Stimulated activated CD4-positive, alpha-beta T cell treated with anti-CD3 and anti-CD28 coated beads, Interleukin-12 subunit alpha, Interleukin-12 subunit beta, amount 100 ng/mL, for 48 hours (primary cell): ENCODE measurements around the gene NTRK1.
"Not testable (repeated sequence)": the region's sequence is repeated elsewhere in the genome, so short reads cannot be mapped to it uniquely, and the experiment has no call there.

Experiments used
- DNase-seq, 3 donors: peaks; one replicate each; pipeline ENCODE4 v3.0.0-alpha.2; 2020; ENCODE audit warnings: low read depth in 2 of 3, low spot score in 1 of 3

The NTRK1 gene

GRCh38 chr1:156911577-156912298 lies 51.1 kb downstream of the NTRK1 start:
- no peak for DNase-seq

- DNase-seq: no peak
Measured at GRCh38 chr1:156912310-156912709, 51.6 kb downstream of the NTRK1 start.

- no peak for DNase-seq
Measured at GRCh38 chr1:156912861-156913808, 52.5 kb downstream of the NTRK1 start.

- DNase-seq: no peak
Measured at GRCh38 chr1:156913809-156914387, 53.2 kb downstream of the NTRK1 start.

- DNase-seq: no peak
Measured at GRCh38 chr1:156914440-156914856, 53.8 kb downstream of the NTRK1 start.

GRCh38 chr1:156920233-156921052 lies 59.8 kb downstream of the NTRK1 start, which contains the start of gene LRRC71:
Gene LRRC71 (plus strand): TSS chr1:156920632. CDS start chr1:156920804, 172 bp downstream.
- peak; percentile 64 to 67 (median 66) for DNase-seq

- DNase-seq: no peak
Measured at GRCh38 chr1:156921053-156921529, 60.4 kb downstream of the NTRK1 start.

- DNase-seq: no peak
Measured at GRCh38 chr1:156922986-156923669, 62.5 kb downstream of the NTRK1 start.

GRCh38 chr1:156923670-156924477 lies 63.2 kb downstream of the NTRK1 start:
- DNase-seq: no peak

GRCh38 chr1:156924478-156925153 lies 64.0 kb downstream of the NTRK1 start:
- no peak for DNase-seq

GRCh38 chr1:156925154-156926010 lies 64.7 kb downstream of the NTRK1 start:
- DNase-seq: no peak

- DNase-seq: peak; percentile 25 to 65 (median 42)
Measured at GRCh38 chr1:156926175-156926574, 65.5 kb downstream of the NTRK1 start.

GRCh38 chr1:156926695-156927094 lies 66.0 kb downstream of the NTRK1 start:
- DNase-seq: not testable (repeated sequence)

GRCh38 chr1:156927215-156928042 lies 66.8 kb downstream of the NTRK1 start:
- peak; percentile 48 to 68 (median 59) for DNase-seq

- no peak for DNase-seq
Measured at GRCh38 chr1:156928043-156928602, 67.5 kb downstream of the NTRK1 start.

GRCh38 chr1:156929596-156930238 lies 69.1 kb downstream of the NTRK1 start:
- DNase-seq: no peak
